ENCODE data around the gene COL18A1. TPM values are rescaled to one million over a fixed set of nuclear protein-coding genes. Genes with fewer than 3 reads are reported as not detected.

COL18A1 gene
- total RNA-seq, 1 donor from 2014 or later, result 9.5 TPM

GRCh38 chr21:45556302-45556644 is 151.3 kb downstream of the COL18A1 start:
- no peak overlapping the region for H3K4me3 Mint-ChIP-seq (ENCODE audit: unreplicated experiment)
- peaks cover 4% of the 10 kb centered on the region for H3K36me3 Mint-ChIP-seq (ENCODE audit: unreplicated experiment)
- H3K27me3 Mint-ChIP-seq (ENCODE audit: unreplicated experiment), result peaks cover 5% of the 10 kb centered on the region
- H3K4me1 Mint-ChIP-seq (ENCODE audit: low read depth, unreplicated experiment), result peaks cover 9% of the 10 kb centered on the region
- peaks cover 11% of the 10 kb centered on the region for H3K9me3 Mint-ChIP-seq (ENCODE audit: unreplicated experiment)
- no peak overlapping the region for H3K27ac Mint-ChIP-seq (ENCODE audit: unreplicated experiment)
- no peak for DNase-seq
- peak; percentile 35 for TF ChIP-seq CTCF (IDR thresholded peaks at IDR 0.05; ENCODE audit: partially characterized antibody, unreplicated experiment)

GRCh38 chr21:45556645-45557615 is 152.0 kb downstream of the COL18A1 start:
- no peak overlapping the region for H3K4me3 Mint-ChIP-seq (ENCODE audit: unreplicated experiment)
- peaks cover 4% of the 10 kb centered on the region for H3K36me3 Mint-ChIP-seq (ENCODE audit: unreplicated experiment)
- peaks cover 3% of the 10 kb centered on the region for H3K27me3 Mint-ChIP-seq (ENCODE audit: unreplicated experiment)
- H3K9me3 Mint-ChIP-seq (ENCODE audit: unreplicated experiment), result peaks cover 6% of the 10 kb centered on the region
- TF ChIP-seq CTCF (IDR thresholded peaks at IDR 0.05; ENCODE audit: partially characterized antibody, unreplicated experiment), result no peak
- H3K4me1 Mint-ChIP-seq (ENCODE audit: low read depth, unreplicated experiment), result peaks cover 4% of the 10 kb centered on the region
- peak; percentile 17 for DNase-seq
- H3K27ac Mint-ChIP-seq (ENCODE audit: unreplicated experiment), result no peak overlapping the region

- TF ChIP-seq CTCF (IDR thresholded peaks at IDR 0.05; ENCODE audit: partially characterized antibody, unreplicated experiment), result no peak
- Mint-ChIP-seq H3K27me3 (ENCODE audit: unreplicated experiment) (peaks cover 5% of the 10 kb centered on the region), H3K36me3 (ENCODE audit: unreplicated experiment) (peaks cover 10% of the 10 kb centered on the region), H3K4me3 (ENCODE audit: unreplicated experiment) (no peak overlapping the region), H3K4me1 (ENCODE audit: low read depth, unreplicated experiment) (peaks cover 2% of the 10 kb centered on the region), H3K9me3 (ENCODE audit: unreplicated experiment) (peaks cover 9% of the 10 kb centered on the region), H3K27ac (ENCODE audit: unreplicated experiment) (no peak overlapping the region)
- DNase-seq, result no peak
These were observed 152.7 kb downstream of the COL18A1 start for GRCh38 chr21:45557616-45558043.

GRCh38 chr21:45558044-45558721 is 153.2 kb downstream of the COL18A1 start:
- peaks cover 2% of the 10 kb centered on the region for H3K4me1 Mint-ChIP-seq (ENCODE audit: low read depth, unreplicated experiment)
- H3K4me3 Mint-ChIP-seq (ENCODE audit: unreplicated experiment), result no peak overlapping the region
- H3K36me3 Mint-ChIP-seq (ENCODE audit: unreplicated experiment), result peaks cover 16% of the 10 kb centered on the region
- H3K9me3 Mint-ChIP-seq (ENCODE audit: unreplicated experiment), result peaks cover 9% of the 10 kb centered on the region
- no peak for TF ChIP-seq CTCF (IDR thresholded peaks at IDR 0.05; ENCODE audit: partially characterized antibody, unreplicated experiment)
- no peak for DNase-seq
- H3K27me3 Mint-ChIP-seq (ENCODE audit: unreplicated experiment), result peaks cover 5% of the 10 kb centered on the region
- no peak overlapping the region for H3K27ac Mint-ChIP-seq (ENCODE audit: unreplicated experiment)
